ENCODE results near the gene AKR1B1.

Gene AKR1B1

DNA sequence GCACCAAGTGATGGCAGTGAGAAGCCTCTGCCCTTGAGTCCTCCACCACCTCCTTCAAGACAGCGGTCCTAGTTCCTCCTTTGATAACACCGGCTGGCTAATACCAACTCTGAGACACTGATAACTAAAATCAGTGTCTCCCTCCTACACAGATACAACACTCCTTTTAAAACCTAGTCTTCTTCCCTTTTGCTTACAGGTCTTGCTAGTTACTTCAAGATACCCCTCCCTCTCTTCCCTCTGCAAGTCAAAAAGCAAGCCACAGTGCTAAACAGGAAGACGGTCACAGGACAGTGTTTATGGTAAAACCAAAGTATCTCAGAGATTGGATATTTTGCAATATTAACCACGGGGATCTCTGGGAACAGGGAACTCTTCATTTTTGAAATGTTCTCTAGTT, 4.6 kb downstream of the AKR1B1 start:
- TF ChIP-seq POLR2AphosphoS5 (IDR thresholded peaks at IDR 0.05; ENCODE audit: low read depth, low read length), result no peak
- no peak for TF ChIP-seq FOXP2 (optimal IDR thresholded peaks at IDR 0.05; ENCODE audit: borderline replicate concordance, extremely low read depth, extremely low read length, insufficient read depth)
- no peak for TF ChIP-seq TAF1 (IDR thresholded peaks at IDR 0.05; ENCODE audit: borderline replicate concordance, insufficient read depth, low read length)
- TF ChIP-seq, protein P1, sequence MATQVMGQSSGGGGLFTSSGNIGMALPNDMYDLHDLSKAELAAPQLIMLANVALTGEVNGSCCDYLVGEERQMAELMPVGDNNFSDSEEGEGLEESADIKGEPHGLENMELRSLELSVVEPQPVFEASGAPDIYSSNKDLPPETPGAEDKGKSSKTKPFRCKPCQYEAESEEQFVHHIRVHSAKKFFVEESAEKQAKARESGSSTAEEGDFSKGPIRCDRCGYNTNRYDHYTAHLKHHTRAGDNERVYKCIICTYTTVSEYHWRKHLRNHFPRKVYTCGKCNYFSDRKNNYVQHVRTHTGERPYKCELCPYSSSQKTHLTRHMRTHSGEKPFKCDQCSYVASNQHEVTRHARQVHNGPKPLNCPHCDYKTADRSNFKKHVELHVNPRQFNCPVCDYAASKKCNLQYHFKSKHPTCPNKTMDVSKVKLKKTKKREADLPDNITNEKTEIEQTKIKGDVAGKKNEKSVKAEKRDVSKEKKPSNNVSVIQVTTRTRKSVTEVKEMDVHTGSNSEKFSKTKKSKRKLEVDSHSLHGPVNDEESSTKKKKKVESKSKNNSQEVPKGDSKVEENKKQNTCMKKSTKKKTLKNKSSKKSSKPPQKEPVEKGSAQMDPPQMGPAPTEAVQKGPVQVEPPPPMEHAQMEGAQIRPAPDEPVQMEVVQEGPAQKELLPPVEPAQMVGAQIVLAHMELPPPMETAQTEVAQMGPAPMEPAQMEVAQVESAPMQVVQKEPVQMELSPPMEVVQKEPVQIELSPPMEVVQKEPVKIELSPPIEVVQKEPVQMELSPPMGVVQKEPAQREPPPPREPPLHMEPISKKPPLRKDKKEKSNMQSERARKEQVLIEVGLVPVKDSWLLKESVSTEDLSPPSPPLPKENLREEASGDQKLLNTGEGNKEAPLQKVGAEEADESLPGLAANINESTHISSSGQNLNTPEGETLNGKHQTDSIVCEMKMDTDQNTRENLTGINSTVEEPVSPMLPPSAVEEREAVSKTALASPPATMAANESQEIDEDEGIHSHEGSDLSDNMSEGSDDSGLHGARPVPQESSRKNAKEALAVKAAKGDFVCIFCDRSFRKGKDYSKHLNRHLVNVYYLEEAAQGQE (IDR thresholded peaks at IDR 0.05; ENCODE audit: insufficient read depth in 1 of 2, low read depth in 2 of 2, low read length in 2 of 2), result no peak
- TF ChIP-seq SIN3A (IDR thresholded peaks at IDR 0.05; ENCODE audit: borderline replicate concordance, insufficient read depth, low read length), result no peak

DNA sequence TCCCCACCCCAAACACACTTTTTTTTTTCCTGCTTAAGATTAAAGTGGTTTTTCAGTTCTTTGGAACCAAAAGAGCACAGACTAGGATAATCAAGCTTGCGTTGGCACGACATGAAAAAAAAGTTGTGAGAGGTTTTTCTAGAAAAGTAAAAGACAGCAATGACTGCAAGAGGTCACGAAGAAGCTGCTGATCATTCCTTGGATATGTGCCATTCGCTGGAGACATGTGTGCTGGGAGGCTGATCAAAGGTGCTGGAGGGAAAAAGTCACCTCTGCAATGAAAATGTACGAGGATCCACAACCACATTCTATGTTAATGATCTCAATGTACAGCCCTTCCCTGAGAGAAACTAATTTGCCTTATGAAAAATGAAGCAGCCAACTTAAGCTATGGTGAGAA, 5.4 kb downstream of the AKR1B1 start:
- no peak for TF ChIP-seq TAF1 (IDR thresholded peaks at IDR 0.05; ENCODE audit: borderline replicate concordance, insufficient read depth, low read length)

DNA sequence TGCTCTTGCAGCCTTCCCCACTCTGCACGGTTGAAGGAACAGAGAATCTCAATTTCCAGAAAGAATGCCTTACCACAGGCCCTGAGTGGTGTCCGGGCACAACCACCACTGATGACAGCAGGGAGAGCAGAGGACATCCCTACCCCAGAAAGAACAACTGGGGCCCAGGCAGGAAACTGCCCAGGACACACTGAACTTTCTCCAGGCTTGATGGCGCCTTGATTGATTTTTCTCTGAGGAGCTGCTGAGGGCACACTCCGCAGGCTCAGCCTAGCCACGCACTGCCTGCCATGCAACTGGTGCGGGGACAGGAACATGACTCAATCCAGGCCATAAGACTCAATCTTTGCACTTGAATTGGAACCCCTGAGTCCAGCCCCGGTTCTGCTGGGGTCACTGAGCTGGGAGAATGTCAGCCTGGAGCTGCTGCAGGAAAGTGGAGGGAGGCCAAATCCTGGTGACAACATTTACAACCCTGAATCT, 5.9 kb downstream of the AKR1B1 start:
- no peak for TF ChIP-seq POLR2AphosphoS5 (IDR thresholded peaks at IDR 0.05; ENCODE audit: low read depth, low read length)
- no peak for TF ChIP-seq TAF1 (IDR thresholded peaks at IDR 0.05; ENCODE audit: borderline replicate concordance, insufficient read depth, low read length)
- TF ChIP-seq, protein P1 (IDR thresholded peaks at IDR 0.05; ENCODE audit: insufficient read depth in 1 of 2, low read depth in 2 of 2, low read length in 2 of 2), result no peak
- no peak for TF ChIP-seq SIN3A (IDR thresholded peaks at IDR 0.05; ENCODE audit: borderline replicate concordance, insufficient read depth, low read length)
- TF ChIP-seq FOXP2 (optimal IDR thresholded peaks at IDR 0.05; ENCODE audit: borderline replicate concordance, extremely low read depth, extremely low read length, insufficient read depth), result no peak

DNA sequence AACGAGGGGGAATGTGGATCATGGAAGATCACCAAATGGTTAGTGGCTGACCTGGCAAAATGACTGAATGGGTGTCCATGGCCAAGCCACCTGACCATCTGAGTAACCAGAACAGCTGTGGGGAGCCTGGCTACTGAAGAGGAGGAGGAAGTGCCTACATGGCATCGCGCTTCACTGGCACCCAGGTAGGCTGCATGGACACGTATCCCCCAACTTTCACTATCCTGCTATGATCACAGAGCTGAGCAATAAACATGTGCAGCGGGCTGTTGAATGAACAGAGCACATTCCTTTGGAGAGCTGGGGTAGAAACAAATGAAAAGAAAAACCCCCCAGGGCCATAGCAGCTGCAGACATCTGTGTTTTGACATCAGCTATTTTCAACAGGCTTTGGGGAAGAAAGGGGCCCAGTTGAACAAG, 6.5 kb downstream of the AKR1B1 start:
- no peak for TF ChIP-seq POLR2AphosphoS5 (IDR thresholded peaks at IDR 0.05; ENCODE audit: low read depth, low read length)
- TF ChIP-seq FOXP2 (optimal IDR thresholded peaks at IDR 0.05; ENCODE audit: borderline replicate concordance, extremely low read depth, extremely low read length, insufficient read depth), result no peak
- TF ChIP-seq, protein P1 (IDR thresholded peaks at IDR 0.05; ENCODE audit: insufficient read depth in 1 of 2, low read depth in 2 of 2, low read length in 2 of 2), result no peak
- TF ChIP-seq TAF1 (IDR thresholded peaks at IDR 0.05; ENCODE audit: borderline replicate concordance, insufficient read depth, low read length), result no peak
- TF ChIP-seq SIN3A (IDR thresholded peaks at IDR 0.05; ENCODE audit: borderline replicate concordance, insufficient read depth, low read length), result no peak

DNA sequence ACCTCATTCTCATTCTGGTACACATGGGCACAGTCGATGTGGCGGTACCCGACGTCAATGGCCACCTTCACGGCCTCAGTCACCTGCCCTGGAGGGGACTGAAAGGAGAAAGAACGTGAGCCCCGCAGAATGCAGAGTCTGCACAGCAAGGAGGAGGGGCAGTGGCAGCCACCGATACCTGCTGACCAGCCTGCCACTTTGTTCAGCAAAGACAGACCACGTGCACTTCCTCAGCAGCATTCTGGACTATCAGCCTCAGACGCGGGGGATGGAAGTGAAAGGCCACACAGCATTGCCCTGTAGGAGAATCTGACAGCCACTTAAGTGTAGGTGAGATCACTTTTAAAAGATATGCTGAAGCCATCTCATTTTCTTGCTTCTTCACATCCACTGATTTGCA, 7.2 kb downstream of the AKR1B1 start:
- no peak for TF ChIP-seq FOXP2 (optimal IDR thresholded peaks at IDR 0.05; ENCODE audit: borderline replicate concordance, extremely low read depth, extremely low read length, insufficient read depth)
- TF ChIP-seq, protein P1 (IDR thresholded peaks at IDR 0.05; ENCODE audit: insufficient read depth in 1 of 2, low read depth in 2 of 2, low read length in 2 of 2), result no peak
- no peak for TF ChIP-seq SIN3A (IDR thresholded peaks at IDR 0.05; ENCODE audit: borderline replicate concordance, insufficient read depth, low read length)
- TF ChIP-seq POLR2AphosphoS5 (IDR thresholded peaks at IDR 0.05; ENCODE audit: low read depth, low read length), result no peak
- no peak for TF ChIP-seq TAF1 (IDR thresholded peaks at IDR 0.05; ENCODE audit: borderline replicate concordance, insufficient read depth, low read length)
